B cell (primary cell): ENCODE data around the gene TBC1D22B. TPM values are rescaled to one million over a fixed set of nuclear protein-coding genes. Genes with fewer than 3 reads are reported as not detected.
A peak's percentile ranks its signal among the peaks of the same experiment; 100 is the strongest.

Experiments used
- ATAC-seq: fragments of 200-7000 bp; cut with Tn5 transposase; one replicate; pipeline ENCODE4 v1.10.0; 2021; ENCODE audit warnings: low read depth, mild to moderate bottlenecking, moderate number of reproducible peaks, moderate library complexity
- CTCF ChIA-PET: fragments of 350-600 bp; sonication (Branson Sonifier 250); formaldehyde crosslinking; loops from one replicate; lab custom pipeline; 2021; ENCODE audit warnings: antibody characterized with exemption, inconsistent platforms; lab: Charles Lee
- POLR2A ChIA-PET: fragments of 350-600 bp; sonication (Branson Sonifier 250); formaldehyde crosslinking; loops from one replicate; lab custom pipeline; 2021; ENCODE audit warnings: antibody characterized with exemption; lab: Charles Lee
- DNase-seq: peaks from one replicate; pipeline ENCODE4 v3.0.0; 2013
- H2AFZ ChIP-seq: 2 replicates; pipeline ENCODE4 v1.6.1; 2012; ENCODE audit warnings: mild to moderate bottlenecking, low read depth, low read length; ENCODE audit not compliant: insufficient read depth, poor library complexity, severe bottlenecking
- H3K27ac ChIP-seq, 2 donors: 1 replicate in 1 of 2; 2 replicates in 1 of 2; pipeline ENCODE4 v1.5.1; 2012 to 2013; ENCODE audit warnings: low read length in 2 of 2, mild to moderate bottlenecking in 2 of 2, moderate library complexity in 1 of 2
- H3K27me3 ChIP-seq, 4 experiments: fragments of 200-600 bp in 1 of 4; sonication (generic) in 1 of 4; replicated peaks in 1 of 4; 1 replicate in 2 of 4; 2 replicates in 2 of 4; pipeline versions ENCODE4 v1.6.1 to v1.7.0; 2013 to 2016; ENCODE audit warnings: low read length in 3 of 4, mild to moderate bottlenecking in 2 of 4, mixed read lengths in 1 of 4, moderate library complexity in 1 of 4; ENCODE audit not compliant: insufficient read depth in 4 of 4, control insufficient read depth in 3 of 4; ENCODE audit errors: control extremely low read depth in 1 of 4
- H3K36me3 ChIP-seq, 2 experiments: replicated peaks in 1 of 2; 1 replicate in 1 of 2; 2 replicates in 1 of 2; pipeline versions ENCODE4 v1.6.1 to v1.7.1; 2013; ENCODE audit warnings: low read length in 1 of 2; ENCODE audit not compliant: insufficient read depth in 2 of 2, control insufficient read depth in 1 of 2; ENCODE audit errors: control extremely low read depth in 1 of 2, extremely low read depth in 1 of 2
- H3K4me1 ChIP-seq, 2 donors: fragments of 200-600 bp in 1 of 2; sonication (generic) in 1 of 2; 1 replicate in 1 of 2; 2 replicates in 1 of 2; pipeline versions ENCODE4 v1.5.1 to v1.6.1; 2013 to 2017; ENCODE audit warnings: low read length in 2 of 2; ENCODE audit not compliant: control insufficient read depth in 2 of 2, insufficient read depth in 2 of 2
- H3K4me2 ChIP-seq: replicated peaks from 2 replicates; pipeline ENCODE3; 2012; ENCODE audit warnings: mild to moderate bottlenecking, low read depth, low read length; ENCODE audit not compliant: poor library complexity, severe bottlenecking
- H3K4me3 ChIP-seq, 5 experiments: fragments of 200-600 bp in 1 of 5; sonication (generic) in 1 of 5; 1 replicate in 3 of 5; 2 replicates in 2 of 5; pipeline versions ENCODE4 v1.5.1 to v1.7.0; 2011 to 2016; ENCODE audit warnings: low read length in 4 of 5, mild to moderate bottlenecking in 4 of 5, low read depth in 2 of 5, control low read depth in 1 of 5, moderate library complexity in 1 of 5; ENCODE audit not compliant: insufficient read depth in 1 of 5; ENCODE audit errors: control extremely low read depth in 1 of 5, extremely low read depth in 1 of 5
- H3K79me2 ChIP-seq: fragments of 200-600 bp; sonication (generic); one replicate; pipeline ENCODE4 v1.6.0; 2016; ENCODE audit warnings: low read length; ENCODE audit not compliant: control insufficient read depth, insufficient read depth
- H3K9ac ChIP-seq: fragments of 200-600 bp; sonication (generic); 2 replicates; pipeline ENCODE4 v1.6.1; 2017; ENCODE audit warnings: mild to moderate bottlenecking, low read length, moderate library complexity
- H3K9me3 ChIP-seq, 3 donors: one replicate each; pipeline versions ENCODE4 v1.6.1 to v1.7.1; 2013; ENCODE audit warnings: low read length in 2 of 3; ENCODE audit not compliant: control insufficient read depth in 2 of 3, insufficient read depth in 1 of 3; ENCODE audit errors: control extremely low read depth in 1 of 3
- H4K20me1 ChIP-seq: 2 replicates; pipeline ENCODE4 v1.6.0; 2012; ENCODE audit warnings: mild to moderate bottlenecking, low read length; ENCODE audit not compliant: insufficient read depth, control insufficient read depth, poor library complexity, severe bottlenecking
- H3K27ac Mint-ChIP-seq: one replicate; pipeline ENCODE4 v1.8.0; 2021; ENCODE audit warnings: mixed read lengths
- H3K27me3 Mint-ChIP-seq: one replicate; pipeline ENCODE4 v1.8.0; 2021; ENCODE audit warnings: mixed read lengths
- H3K4me1 Mint-ChIP-seq: one replicate; pipeline ENCODE4 v1.8.0; 2021; ENCODE audit warnings: mixed read lengths
- H3K4me3 Mint-ChIP-seq: one replicate; pipeline ENCODE4 v1.8.0; 2021; ENCODE audit warnings: mixed read lengths
- H3K9me3 Mint-ChIP-seq: one replicate; pipeline ENCODE4 v1.8.0; 2022; ENCODE audit warnings: mixed read lengths; ENCODE audit not compliant: insufficient read depth
- EZH2 ChIP-seq: IDR thresholded peaks from 2 replicates; pipeline ENCODE4 v1.6.1; 2012; ENCODE audit warnings: borderline replicate concordance, low read depth, mild to moderate bottlenecking, moderate library complexity, low read length; ENCODE audit not compliant: insufficient read depth, poor library complexity, severe bottlenecking
- WGBS: methylation state at CpG from one replicate; pipeline ENCODE4 v1.1.5; 2013; ENCODE audit warnings: missing lambda C conversion rate; ENCODE audit not compliant: insufficient coverage; 5-methylcytosine and 5-hydroxymethylcytosine counted together
- intact Hi-C: fragments of 100-400 bp; cut with micrococcal nuclease; formaldehyde crosslinking; loops from one replicate; pipeline ENCODE4 v1.10.0; 2022
- polyA plus RNA-seq: library from polyadenylated mRNA; depleted of rRNA; stranded (reverse); fragments of >200 nt; gene quantifications from 2 replicates; pipeline ENCODE4 v1.2.3, GENCODE V29; 2012
- total RNA-seq, 2 donors: library from RNA; stranded (reverse); fragments of 120-200 nt in 1 of 2; gene quantifications; 1 replicate in 1 of 2; 2 replicates in 1 of 2; pipeline versions ENCODE4 v1.2.3 to v1.2.4, GENCODE V29; 2013 to 2022
- TF ChIP-seq, protein P1 (sequence below): fragments of 200-600 bp; IDR thresholded peaks from one replicate; pipeline ENCODE4 v1.8.0; 2022; ENCODE audit warnings: antibody characterized with exemption, mild to moderate bottlenecking

The TBC1D22B gene
- total and polyA plus RNA-seq, 2 donors (not counting 1 experiment from before 2014, with no cell fraction given) = 5.1 to 12.5 TPM

DNA sequence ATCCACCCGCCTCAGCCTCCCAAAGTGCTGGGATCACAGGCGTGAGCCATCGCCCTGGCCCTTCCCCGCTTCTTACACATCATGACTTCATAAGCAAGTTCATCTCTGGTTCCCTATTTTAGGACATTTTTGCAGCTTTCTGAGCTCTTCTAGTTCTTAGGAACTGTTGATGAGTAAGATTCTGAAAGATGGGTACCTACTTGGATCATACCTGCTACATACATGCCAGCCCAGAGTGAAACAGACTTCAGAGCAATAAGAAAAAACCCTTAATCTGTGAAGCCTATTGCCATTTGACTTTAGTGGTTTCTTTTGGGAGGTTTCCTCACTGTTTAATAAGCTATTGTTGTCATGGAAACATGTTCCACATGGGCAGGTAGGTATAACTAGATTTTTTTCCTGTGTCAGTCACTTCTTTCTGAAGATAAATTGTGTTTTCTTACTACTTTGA is 28.3 kb downstream of the TBC1D22B start:
- ChIA-PET POLR2A (no interaction called here), CTCF (interaction anchor here (0.9 to 1.3 kb wide), 2 partner anchors 17 to 1018 kb away, joined by 3 read pairs; no protein-coding TSS in a partner anchor)
- no peaks in the 10 kb centered on the region for H3K9me3 ChIP-seq
- 95% methylated on average over 3 of the region's 4 CpGs for WGBS
- H3K27me3 ChIP-seq = no peaks in the 10 kb centered on the region
- intact Hi-C loops = no loop called here
- H3K4me3 ChIP-seq = no peak overlapping the region
- DNase-seq = peak; percentile 48
- peaks cover 2 to 64% of the 10 kb centered on the region in 2 experiments for H3K36me3 ChIP-seq
- H3K4me3 Mint-ChIP-seq = no peak overlapping the region
- peak overlapping the region in 1 of 2 donors; percentile 32 for H3K27ac ChIP-seq
- no peaks in the 10 kb centered on the region for H3K27me3 Mint-ChIP-seq
- H4K20me1 ChIP-seq = no peaks in the 10 kb centered on the region
- H3K4me1 Mint-ChIP-seq = peaks cover 8% of the 10 kb centered on the region
- no peaks in the 10 kb centered on the region for H3K9me3 Mint-ChIP-seq
- peaks cover 0 to 4% of the 10 kb centered on the region in 2 donors for H3K4me1 ChIP-seq
- H2AFZ ChIP-seq = no peak overlapping the region
- TF ChIP-seq EZH2 = no peak
- TF ChIP-seq, protein P1, sequence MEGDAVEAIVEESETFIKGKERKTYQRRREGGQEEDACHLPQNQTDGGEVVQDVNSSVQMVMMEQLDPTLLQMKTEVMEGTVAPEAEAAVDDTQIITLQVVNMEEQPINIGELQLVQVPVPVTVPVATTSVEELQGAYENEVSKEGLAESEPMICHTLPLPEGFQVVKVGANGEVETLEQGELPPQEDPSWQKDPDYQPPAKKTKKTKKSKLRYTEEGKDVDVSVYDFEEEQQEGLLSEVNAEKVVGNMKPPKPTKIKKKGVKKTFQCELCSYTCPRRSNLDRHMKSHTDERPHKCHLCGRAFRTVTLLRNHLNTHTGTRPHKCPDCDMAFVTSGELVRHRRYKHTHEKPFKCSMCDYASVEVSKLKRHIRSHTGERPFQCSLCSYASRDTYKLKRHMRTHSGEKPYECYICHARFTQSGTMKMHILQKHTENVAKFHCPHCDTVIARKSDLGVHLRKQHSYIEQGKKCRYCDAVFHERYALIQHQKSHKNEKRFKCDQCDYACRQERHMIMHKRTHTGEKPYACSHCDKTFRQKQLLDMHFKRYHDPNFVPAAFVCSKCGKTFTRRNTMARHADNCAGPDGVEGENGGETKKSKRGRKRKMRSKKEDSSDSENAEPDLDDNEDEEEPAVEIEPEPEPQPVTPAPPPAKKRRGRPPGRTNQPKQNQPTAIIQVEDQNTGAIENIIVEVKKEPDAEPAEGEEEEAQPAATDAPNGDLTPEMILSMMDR = no peak
- no peaks in the 10 kb centered on the region for H3K79me2 ChIP-seq
- ATAC-seq = peak; percentile 54
- no peak overlapping the region for H3K4me2 ChIP-seq
- H3K9ac ChIP-seq = no peak overlapping the region
- H3K27ac Mint-ChIP-seq = peak overlapping the region; percentile 26

DNA sequence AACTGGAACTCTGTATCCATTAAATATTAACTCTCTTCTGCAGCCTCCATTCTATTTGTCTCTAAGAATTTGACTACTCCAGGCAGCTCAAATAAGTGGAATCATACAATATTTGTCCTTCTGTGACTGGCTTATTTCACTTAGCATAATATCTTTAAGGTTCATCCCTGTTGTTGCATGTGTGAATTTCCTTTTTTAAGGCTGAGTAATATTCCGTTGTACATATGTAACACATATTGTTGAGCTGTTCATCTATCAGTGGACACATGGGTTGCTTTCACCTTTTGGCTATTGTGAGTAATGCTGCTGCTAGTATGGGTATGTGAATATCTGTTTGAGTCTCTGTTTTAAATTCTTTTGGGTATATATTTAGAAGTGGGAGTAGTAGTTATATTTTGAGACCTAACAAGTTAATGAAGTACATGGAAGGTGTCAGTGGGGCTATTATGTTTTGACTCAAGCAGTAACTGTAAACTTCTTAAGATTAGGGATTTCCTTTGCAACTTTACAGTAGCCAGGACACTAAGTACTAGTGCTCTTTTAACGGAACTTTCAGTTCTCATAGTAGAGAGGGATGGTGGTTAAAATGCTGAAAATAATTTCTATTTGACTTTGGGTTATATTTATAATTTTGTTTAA is 30.1 kb downstream of the TBC1D22B start:
- H4K20me1 ChIP-seq = no peaks in the 10 kb centered on the region
- CTCF ChIA-PET = no interaction called here
- intact Hi-C loops = no loop called here
- WGBS = 100% methylated on average over 1 of the region's 2 CpGs
- no peak overlapping the region for H3K4me3 ChIP-seq
- no peak for TF ChIP-seq EZH2
- TF ChIP-seq, protein P1 = no peak
- ATAC-seq (no peak), DNase-seq (no peak)
- no peaks in the 10 kb centered on the region for H3K9me3 ChIP-seq
- H3K27ac ChIP-seq = no peak overlapping the region
- H3K9ac ChIP-seq = no peak overlapping the region
- H3K36me3 ChIP-seq = peaks cover 2 to 60% of the 10 kb centered on the region in 2 experiments
- POLR2A ChIA-PET = no interaction called here
- Mint-ChIP-seq H3K27me3 (no peaks in the 10 kb centered on the region), H3K4me3 (no peak overlapping the region), H3K4me1 (peaks cover 8% of the 10 kb centered on the region), H3K27ac (no peak overlapping the region), H3K9me3 (no peaks in the 10 kb centered on the region)
- H3K4me2 ChIP-seq = no peak overlapping the region
- H3K4me1 ChIP-seq = peaks cover 0 to 4% of the 10 kb centered on the region in 2 donors
- no peaks in the 10 kb centered on the region for H3K79me2 ChIP-seq
- H2AFZ ChIP-seq = no peak overlapping the region
- H3K27me3 ChIP-seq = no peaks in the 10 kb centered on the region
